OCI-LY3 (cell line): ENCODE data around the gene GNAS-AS1.

ENCODE experiments used
- H2AFZ ChIP-seq: fragments of 200-600, 300-600 bp; shearing (Covaris generic); 2 replicates; pipeline ENCODE4 v1.6.0; 2014; ENCODE audit warnings: antibody characterized with exemption, low read depth, low read length
- H3K27ac ChIP-seq: fragments of 200-600, 300-600 bp; sonication (generic); 2 replicates; pipeline ENCODE4 v1.5.1; 2014; ENCODE audit warnings: mild to moderate bottlenecking, low read length, moderate library complexity, mixed read lengths
- H3K27me3 ChIP-seq: fragments of 200-600, 300-600 bp; sonication (generic); 2 replicates; pipeline ENCODE4 v1.6.1; 2014; ENCODE audit warnings: low read depth, low read length, mixed read lengths
- H3K36me3 ChIP-seq: fragments of 200-600, 300-600 bp; sonication (generic); replicated peaks from 2 replicates; pipeline ENCODE3; 2014; ENCODE audit warnings: low read depth, low read length, mixed read lengths
- H3K4me1 ChIP-seq: fragments of 300-600, 200-600 bp; sonication (generic); 2 replicates; pipeline ENCODE4 v1.6.1; 2014; ENCODE audit warnings: low read length, mixed read lengths
- H3K4me2 ChIP-seq: fragments of 200-600, 300-600 bp; sonication (generic); 2 replicates; pipeline ENCODE4 v1.6.1; 2014; ENCODE audit warnings: low read length, mixed read lengths
- H3K4me3 ChIP-seq: fragments of 300-600, 200-600 bp; sonication (generic); 2 replicates; pipeline ENCODE4 v1.5.1; 2014; ENCODE audit warnings: antibody characterized with exemption, mild to moderate bottlenecking, low read length, moderate library complexity
- H3K79me2 ChIP-seq: fragments of 300-600, 200-600 bp; shearing (Covaris generic); 2 replicates; pipeline ENCODE4 v1.6.1; 2014; ENCODE audit warnings: mild to moderate bottlenecking, low read length, mixed read lengths
- H3K9ac ChIP-seq: fragments of 300-600, 200-600 bp; shearing (Covaris generic); 2 replicates; pipeline ENCODE4 v1.6.0; 2014; ENCODE audit warnings: mild to moderate bottlenecking, low read length, moderate library complexity
- H3K9me3 ChIP-seq: fragments of 200-600, 300-600 bp; shearing (Covaris generic); 2 replicates; pipeline ENCODE4 v1.6.1; 2014; ENCODE audit warnings: low read length, mixed read lengths; ENCODE audit not compliant: insufficient read depth
- H4K20me1 ChIP-seq: fragments of 200-600, 300-600 bp; sonication (generic); 2 replicates; pipeline ENCODE4 v1.6.1; 2016; ENCODE audit warnings: low read length, mixed read lengths; ENCODE audit not compliant: insufficient read depth
- EZH2phosphoT487 ChIP-seq: fragments of 200-600 bp; shearing (Covaris generic); IDR thresholded peaks from 2 replicates; pipeline ENCODE4 v1.6.1; 2018; ENCODE audit warnings: antibody characterized with exemption, mixed run types, low read depth
- TF ChIP-seq, protein P1 (sequence below): fragments of 200-600, 300-600 bp; sonication (generic); IDR thresholded peaks from 2 replicates; pipeline ENCODE4 v1.5.1; 2014; ENCODE audit warnings: antibody characterized with exemption, low read length, low read depth

Gene GNAS-AS1

DNA sequence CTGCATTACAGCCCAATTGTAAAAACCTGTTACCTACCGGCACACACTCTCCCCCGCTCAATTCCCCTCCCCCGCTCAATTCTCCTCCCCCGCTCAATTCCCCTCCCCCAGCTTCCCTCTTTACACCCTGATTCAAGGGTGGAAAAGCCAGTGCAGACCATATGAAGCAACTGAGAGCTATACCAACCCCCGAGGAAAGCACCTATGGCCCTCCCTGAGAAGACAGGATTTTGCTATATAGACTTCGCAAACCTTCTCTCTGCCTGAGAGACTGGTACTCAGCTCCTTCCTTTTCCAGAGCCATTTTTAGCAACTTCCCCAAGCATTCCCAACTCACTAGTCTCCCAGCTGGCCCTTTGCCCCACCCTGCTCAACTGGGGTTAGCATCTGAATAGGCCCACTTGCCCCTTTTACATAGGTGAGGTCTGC is 7.6 kb downstream of the GNAS-AS1 start:
- Histone ChIP-seq H2AFZ (no peak overlapping the region), H3K79me2 (peaks cover 3% of the 10 kb centered on the region), H3K9me3 (no peaks in the 10 kb centered on the region), H4K20me1 (no peaks in the 10 kb centered on the region; the same call in 1 of the 2 replicates), H3K4me1 (no peaks in the 10 kb centered on the region), H3K27ac (no peak overlapping the region), H3K4me2 (no peak overlapping the region), H3K36me3 (peaks cover 2% of the 10 kb centered on the region), H3K27me3 (peaks cover 27% of the 10 kb centered on the region), H3K9ac (no peak overlapping the region), H3K4me3 (no peak overlapping the region)
- TF ChIP-seq EZH2phosphoT487: no peak
- TF ChIP-seq, protein P1, sequence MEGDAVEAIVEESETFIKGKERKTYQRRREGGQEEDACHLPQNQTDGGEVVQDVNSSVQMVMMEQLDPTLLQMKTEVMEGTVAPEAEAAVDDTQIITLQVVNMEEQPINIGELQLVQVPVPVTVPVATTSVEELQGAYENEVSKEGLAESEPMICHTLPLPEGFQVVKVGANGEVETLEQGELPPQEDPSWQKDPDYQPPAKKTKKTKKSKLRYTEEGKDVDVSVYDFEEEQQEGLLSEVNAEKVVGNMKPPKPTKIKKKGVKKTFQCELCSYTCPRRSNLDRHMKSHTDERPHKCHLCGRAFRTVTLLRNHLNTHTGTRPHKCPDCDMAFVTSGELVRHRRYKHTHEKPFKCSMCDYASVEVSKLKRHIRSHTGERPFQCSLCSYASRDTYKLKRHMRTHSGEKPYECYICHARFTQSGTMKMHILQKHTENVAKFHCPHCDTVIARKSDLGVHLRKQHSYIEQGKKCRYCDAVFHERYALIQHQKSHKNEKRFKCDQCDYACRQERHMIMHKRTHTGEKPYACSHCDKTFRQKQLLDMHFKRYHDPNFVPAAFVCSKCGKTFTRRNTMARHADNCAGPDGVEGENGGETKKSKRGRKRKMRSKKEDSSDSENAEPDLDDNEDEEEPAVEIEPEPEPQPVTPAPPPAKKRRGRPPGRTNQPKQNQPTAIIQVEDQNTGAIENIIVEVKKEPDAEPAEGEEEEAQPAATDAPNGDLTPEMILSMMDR: no peak

DNA sequence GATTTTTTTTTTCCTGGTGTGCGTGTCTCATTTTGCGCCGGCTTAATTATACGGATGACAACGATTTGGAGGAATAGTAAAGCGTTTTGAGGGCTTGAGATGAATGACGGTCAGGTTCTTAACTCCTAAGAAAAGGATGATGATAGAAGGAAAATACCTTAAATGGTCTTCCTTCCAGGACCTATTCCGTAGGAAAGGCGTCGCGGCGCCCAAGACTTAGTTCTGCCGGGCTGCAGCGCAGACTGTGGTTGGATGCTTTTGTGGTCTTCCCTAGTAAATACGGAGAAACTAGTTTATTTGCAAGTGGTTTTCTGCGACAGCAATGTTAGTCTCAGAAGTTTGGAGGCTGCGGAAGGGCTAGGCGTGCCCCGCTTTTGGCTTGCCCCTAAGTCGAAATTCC is 8.4 kb downstream of the GNAS-AS1 start:
- Histone ChIP-seq H4K20me1 (no peaks in the 10 kb centered on the region; the same call in 1 of the 2 replicates), H3K9me3 (no peaks in the 10 kb centered on the region), H3K4me3 (no peak overlapping the region), H3K36me3 (no peaks in the 10 kb centered on the region), H3K27ac (no peak overlapping the region), H3K79me2 (no peaks in the 10 kb centered on the region; the same call in 1 of the 2 replicates), H2AFZ (no peak overlapping the region), H3K27me3 (peaks cover 27% of the 10 kb centered on the region), H3K4me2 (no peak overlapping the region), H3K9ac (no peak overlapping the region), H3K4me1 (no peaks in the 10 kb centered on the region)
- no peak for TF ChIP-seq EZH2phosphoT487

DNA sequence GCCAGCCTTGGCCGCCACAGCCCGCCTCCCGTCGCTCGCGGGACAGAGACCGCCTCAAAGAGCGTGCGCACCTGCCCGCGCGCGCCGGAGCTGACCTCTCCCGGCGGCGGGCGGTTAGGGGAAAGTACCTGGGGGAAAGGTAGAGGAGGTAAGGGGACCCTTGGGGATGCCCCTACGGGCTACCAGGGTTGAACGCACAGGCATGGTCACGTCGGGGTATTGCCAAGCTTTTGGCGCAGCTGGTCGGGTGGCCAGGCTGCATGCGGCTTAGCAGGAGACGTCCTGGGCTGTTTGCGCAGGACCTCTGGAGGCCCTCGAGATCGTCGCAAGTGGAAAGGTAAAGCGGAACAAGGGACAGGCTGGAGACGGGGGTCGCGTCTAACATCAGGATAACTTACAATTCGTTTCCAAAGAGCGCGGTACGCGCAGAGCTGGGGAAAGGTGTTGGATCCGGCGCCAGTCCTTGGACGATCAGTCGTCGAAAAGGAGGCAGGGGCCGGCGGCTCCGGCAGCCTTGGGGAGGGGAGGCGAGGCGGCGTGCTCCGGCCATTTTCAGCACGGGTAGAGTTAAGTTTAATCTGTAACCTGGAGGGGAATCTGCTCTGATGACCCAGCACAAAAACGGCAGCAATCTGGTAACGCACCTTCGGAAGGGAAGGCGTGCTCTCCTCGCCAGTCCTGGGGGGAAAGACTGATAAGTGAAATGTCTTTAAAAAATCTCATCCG is 9.0 kb downstream of the GNAS-AS1 start:
- Histone ChIP-seq H3K9ac (no peak overlapping the region), H3K4me3 (no peak overlapping the region), H3K36me3 (no peaks in the 10 kb centered on the region), H3K27ac (no peak overlapping the region), H3K4me1 (no peaks in the 10 kb centered on the region), H2AFZ (no peak overlapping the region), H4K20me1 (no peaks in the 10 kb centered on the region; the same call in 1 of the 2 replicates), H3K27me3 (peaks cover 21% of the 10 kb centered on the region), H3K79me2 (no peaks in the 10 kb centered on the region; the same call in 1 of the 2 replicates), H3K9me3 (no peaks in the 10 kb centered on the region), H3K4me2 (no peak overlapping the region)
- TF ChIP-seq, protein P1: no peak
- no peak for TF ChIP-seq EZH2phosphoT487

DNA sequence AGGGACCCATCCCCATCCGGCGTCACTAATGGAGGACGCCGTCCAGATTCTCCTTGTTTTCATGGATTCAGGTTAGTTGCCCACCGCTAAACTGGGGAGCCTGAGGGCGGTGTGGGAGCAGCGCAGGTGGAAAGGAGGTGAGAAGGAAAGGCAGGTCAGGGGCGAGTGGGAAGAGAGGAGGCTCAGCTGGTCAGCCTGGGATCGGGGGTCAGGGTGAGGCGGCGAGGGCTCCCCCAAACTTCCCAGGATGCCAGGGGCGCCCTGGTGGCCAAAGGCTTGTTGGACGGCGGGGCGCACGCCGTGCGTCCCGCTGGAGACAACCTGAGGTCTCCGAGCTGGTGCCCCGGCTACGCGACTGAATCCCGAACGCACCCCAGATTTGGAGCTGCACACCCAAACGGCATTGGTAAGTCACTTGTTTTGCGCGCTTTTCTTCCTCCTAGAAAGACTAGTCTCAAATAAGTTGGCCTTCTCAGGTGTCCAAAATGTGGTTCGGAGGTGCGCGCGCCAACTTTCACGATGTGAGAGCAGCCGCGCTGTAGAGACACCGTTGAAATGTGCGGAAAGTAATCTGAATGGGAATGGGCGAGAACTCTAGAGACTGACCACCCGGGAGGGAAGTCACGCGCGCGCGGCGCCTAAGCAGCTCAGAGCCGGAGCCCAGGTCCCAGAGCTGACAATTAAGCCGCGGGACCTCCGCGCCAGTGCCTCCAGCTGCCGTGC is 9.7 kb downstream of the GNAS-AS1 start:
- H3K9me3 ChIP-seq: no peaks in the 10 kb centered on the region
- H3K27ac ChIP-seq: no peak overlapping the region
- TF ChIP-seq EZH2phosphoT487: no peak
- TF ChIP-seq, protein P1: no peak
- no peaks in the 10 kb centered on the region; the same call in 1 of the 2 replicates for H3K79me2 ChIP-seq
- no peaks in the 10 kb centered on the region for H3K4me1 ChIP-seq
- H3K4me2 ChIP-seq: no peak overlapping the region
- peaks cover 16% of the 10 kb centered on the region for H3K27me3 ChIP-seq
- H3K9ac ChIP-seq: no peak overlapping the region
- H4K20me1 ChIP-seq: no peaks in the 10 kb centered on the region; the same call in 1 of the 2 replicates
- H3K4me3 ChIP-seq: no peak overlapping the region
- no peak overlapping the region for H2AFZ ChIP-seq
- no peaks in the 10 kb centered on the region for H3K36me3 ChIP-seq
